ENCODE measurements around the gene SHC2. TPM values are rescaled to one million over a fixed set of nuclear protein-coding genes. Genes with fewer than 3 reads are reported as not detected.

The SHC2 gene
- total and polyA plus RNA-seq, 7 donors, result 1.8 to 49.9 (median 17.8) TPM

DNA sequence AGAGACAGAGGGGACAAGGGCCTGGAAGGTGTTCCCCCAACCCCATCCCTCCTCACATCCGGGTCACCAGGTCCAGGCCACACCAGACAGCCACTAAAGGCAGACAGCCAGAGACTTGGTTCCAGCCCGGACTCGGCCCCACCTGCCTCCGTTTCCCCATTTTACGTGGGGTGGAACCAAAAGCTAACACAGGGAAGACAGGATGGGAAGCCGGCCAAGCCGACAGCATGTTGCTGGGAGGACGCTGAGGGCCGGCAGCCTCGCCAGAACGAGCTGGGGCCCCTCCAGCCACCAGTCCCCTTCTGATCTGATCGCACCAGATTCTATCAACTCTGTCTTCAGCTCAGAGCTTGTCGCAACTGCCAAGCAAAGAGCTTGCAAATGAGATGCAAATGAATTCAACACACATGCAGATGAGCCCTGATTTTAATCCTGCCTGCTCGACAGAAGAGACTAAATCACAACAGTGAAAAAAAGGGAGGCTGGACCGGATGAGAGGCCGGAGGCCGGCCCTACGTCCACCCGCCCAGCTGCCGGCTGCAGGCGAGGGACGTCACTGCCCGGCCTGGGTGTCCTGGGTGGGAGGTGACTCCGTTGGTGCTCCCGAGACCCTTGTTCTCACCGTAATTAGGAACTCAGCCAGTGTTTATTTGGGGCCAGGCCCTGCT is 17.5 kb upstream of the SHC2 start:
- no peaks in the 10 kb centered on the region for H3K36me3 ChIP-seq
- WGBS, 2 donors, result 79 to 82% methylated on average over 26 of the region's 26 CpGs
- intact Hi-C loops (cut with DNase I), result no loop called here

DNA sequence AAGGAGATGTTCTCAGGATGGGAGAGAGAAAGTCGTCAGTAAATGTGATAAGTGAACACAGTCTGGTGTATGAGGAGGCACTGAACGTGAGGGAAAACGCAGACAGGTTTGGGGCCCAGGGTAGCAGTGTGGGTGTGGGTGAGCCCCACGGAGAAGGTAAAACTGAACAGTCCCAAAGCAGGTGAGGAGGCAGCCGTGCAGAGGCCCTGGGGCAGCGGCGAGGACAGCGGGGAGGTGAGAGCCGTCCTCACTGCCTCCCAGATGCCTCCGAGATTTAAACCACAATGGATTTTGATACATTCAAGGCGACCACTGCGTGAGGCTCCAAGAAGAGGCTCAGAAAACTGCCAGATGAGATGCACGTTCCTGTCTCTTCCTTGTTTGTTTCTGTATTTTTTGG is 14.5 kb upstream of the SHC2 start:
- H3K27ac ChIP-seq, result no peak overlapping the region
- no peaks in the 10 kb centered on the region for H3K36me3 ChIP-seq
- peaks cover 0 to 7% (median 3%) of the 10 kb centered on the region in 4 donors for H3K4me1 ChIP-seq
- no peaks in the 10 kb centered on the region for H3K27me3 ChIP-seq
- intact Hi-C loops (cut with DNase I), result no loop called here
- H3K4me3 ChIP-seq, result no peak overlapping the region
- no peak for DNase-seq
- H3K9me3 ChIP-seq, result no peaks in the 10 kb centered on the region
- WGBS, 2 donors, result 74 to 81% methylated on average over 13 of the region's 13 CpGs
- TF ChIP-seq EP300 (IDR thresholded peaks at IDR 0.05), result no peak
- TF ChIP-seq, protein P1, sequence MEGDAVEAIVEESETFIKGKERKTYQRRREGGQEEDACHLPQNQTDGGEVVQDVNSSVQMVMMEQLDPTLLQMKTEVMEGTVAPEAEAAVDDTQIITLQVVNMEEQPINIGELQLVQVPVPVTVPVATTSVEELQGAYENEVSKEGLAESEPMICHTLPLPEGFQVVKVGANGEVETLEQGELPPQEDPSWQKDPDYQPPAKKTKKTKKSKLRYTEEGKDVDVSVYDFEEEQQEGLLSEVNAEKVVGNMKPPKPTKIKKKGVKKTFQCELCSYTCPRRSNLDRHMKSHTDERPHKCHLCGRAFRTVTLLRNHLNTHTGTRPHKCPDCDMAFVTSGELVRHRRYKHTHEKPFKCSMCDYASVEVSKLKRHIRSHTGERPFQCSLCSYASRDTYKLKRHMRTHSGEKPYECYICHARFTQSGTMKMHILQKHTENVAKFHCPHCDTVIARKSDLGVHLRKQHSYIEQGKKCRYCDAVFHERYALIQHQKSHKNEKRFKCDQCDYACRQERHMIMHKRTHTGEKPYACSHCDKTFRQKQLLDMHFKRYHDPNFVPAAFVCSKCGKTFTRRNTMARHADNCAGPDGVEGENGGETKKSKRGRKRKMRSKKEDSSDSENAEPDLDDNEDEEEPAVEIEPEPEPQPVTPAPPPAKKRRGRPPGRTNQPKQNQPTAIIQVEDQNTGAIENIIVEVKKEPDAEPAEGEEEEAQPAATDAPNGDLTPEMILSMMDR (IDR thresholded peaks at IDR 0.05), result no peak
- TF ChIP-seq POLR2AphosphoS5 (IDR thresholded peaks at IDR 0.05), result no peak
- TF ChIP-seq POLR2A (IDR thresholded peaks at IDR 0.05), result no peak

More for the DNA sequence above, 17.5 kb upstream of the SHC2 start:
- no peak overlapping the region for H3K4me3 ChIP-seq
- peaks cover 0 to 7% (median 3%) of the 10 kb centered on the region in 4 donors for H3K4me1 ChIP-seq
- no peak for DNase-seq
- no peaks in the 10 kb centered on the region for H3K9me3 ChIP-seq
- peaks cover 0 to 2% (median 0%) of the 10 kb centered on the region in 3 donors for H3K27me3 ChIP-seq
- TF ChIP-seq POLR2AphosphoS5 (IDR thresholded peaks at IDR 0.05) (no peak), POLR2A (IDR thresholded peaks at IDR 0.05) (no peak), EP300 (IDR thresholded peaks at IDR 0.05) (no peak)
- TF ChIP-seq, protein P1 (IDR thresholded peaks at IDR 0.05), result no peak
- H3K27ac ChIP-seq, result no peak overlapping the region

DNA sequence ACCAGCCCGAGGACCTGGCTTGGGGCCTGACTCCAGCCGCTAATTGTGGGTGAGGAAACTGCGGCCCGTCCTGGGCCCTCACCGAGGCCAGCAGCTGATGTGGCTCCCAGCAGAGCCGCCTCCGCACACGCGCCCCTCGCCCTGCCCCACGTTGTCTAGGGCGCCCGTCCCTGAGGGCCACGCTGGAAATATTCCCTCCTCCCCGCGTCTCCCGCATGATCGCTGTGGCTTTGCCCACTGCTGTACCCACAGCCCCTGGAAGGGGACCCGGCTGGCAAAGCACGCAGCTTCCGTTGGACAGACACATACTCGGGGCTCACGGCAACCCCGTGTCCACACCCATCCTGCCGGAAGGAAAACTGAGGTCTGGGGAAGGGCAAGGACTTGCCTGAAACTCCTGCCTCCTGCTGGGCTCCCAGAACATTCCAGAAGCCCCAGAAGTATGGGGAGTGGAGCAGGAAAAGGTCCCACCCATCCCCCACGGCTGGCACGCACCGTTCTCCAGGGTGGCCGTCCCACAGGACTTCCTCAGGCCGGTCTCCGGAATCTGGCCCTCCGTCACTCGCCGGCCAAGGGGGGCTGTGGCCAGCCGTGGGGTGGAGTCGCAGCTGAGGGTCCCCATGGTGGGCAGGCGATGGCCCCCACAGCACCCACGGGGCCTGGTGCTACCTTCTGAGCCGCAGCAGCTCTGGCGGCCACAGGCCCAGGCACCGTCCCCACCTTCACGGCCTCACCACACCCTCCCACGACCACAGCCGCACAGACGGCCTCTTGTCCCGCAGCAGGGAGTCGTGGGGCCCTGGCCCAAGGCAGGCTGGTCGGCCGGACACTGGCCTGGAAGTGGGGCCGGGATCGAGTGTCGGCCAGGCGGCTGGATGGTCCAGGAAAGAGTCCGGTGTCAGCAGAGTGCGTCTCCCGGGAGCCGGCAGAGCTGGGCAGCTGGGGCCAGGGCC is 13.6 kb upstream of the SHC2 start:
- no peak for DNase-seq
- no peak overlapping the region for H3K4me3 ChIP-seq
- no peaks in the 10 kb centered on the region for H3K27me3 ChIP-seq
- 77% methylated on average over 57 of the region's 57 CpGs for WGBS, 2 donors
- TF ChIP-seq, protein P1 (IDR thresholded peaks at IDR 0.05), result no peak
- TF ChIP-seq EP300 (IDR thresholded peaks at IDR 0.05), result no peak
- TF ChIP-seq POLR2A (IDR thresholded peaks at IDR 0.05), result no peak
- no peak for TF ChIP-seq POLR2AphosphoS5 (IDR thresholded peaks at IDR 0.05)
- no peak overlapping the region for H3K27ac ChIP-seq
- H3K9me3 ChIP-seq, result no peaks in the 10 kb centered on the region
- intact Hi-C loops (cut with DNase I), result no loop called here
- no peaks in the 10 kb centered on the region for H3K36me3 ChIP-seq
- no peaks in the 10 kb centered on the region for H3K4me1 ChIP-seq

DNA sequence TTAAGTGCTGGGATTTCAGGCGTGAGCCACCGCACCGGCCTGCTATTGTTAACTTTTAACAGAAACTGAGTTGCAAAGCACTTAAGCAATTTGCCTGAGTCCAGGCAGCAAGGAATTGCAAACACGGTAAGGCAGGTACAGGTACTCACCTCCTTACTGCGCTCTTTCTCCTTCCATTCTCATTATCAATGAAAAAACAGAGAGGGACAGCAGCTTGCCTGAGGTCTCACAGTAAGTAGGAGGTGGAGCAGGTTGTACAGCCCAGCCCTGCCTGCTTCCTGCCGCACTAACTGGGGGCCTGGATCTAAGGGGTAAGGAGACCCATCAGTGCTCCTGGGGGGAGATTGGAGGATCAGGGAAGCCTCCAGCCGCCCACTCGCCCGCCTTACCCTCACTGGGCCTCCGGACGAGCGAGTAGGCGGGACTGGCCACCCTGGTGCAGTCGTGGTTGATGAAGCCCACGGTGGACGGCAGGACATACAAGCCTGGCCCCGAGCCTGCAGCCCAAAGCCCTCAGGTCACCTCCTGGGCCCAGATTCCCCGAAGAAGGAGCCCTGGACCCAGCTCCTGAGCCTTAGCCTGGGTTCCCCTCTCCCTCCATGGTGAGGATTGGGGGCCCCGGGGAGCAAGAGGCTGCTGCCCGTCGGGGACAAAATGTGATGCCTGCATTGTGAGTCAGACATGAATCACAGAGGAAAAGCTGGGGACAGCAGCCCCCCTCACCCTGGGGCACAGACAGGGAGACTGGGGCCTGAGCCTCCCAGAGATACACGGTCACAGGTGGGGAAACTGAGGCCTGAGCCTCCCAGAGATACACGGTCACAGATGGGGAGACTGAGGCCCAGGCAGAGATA is 11.4 kb upstream of the SHC2 start:
- 68 to 70% methylated on average over 23 of the region's 23 CpGs for WGBS, 2 donors
- no peak for TF ChIP-seq POLR2AphosphoS5 (IDR thresholded peaks at IDR 0.05)
- TF ChIP-seq, protein P1 (IDR thresholded peaks at IDR 0.05), result no peak
- no peak for TF ChIP-seq POLR2A (IDR thresholded peaks at IDR 0.05)
- no peak for TF ChIP-seq EP300 (IDR thresholded peaks at IDR 0.05)
- Histone ChIP-seq H3K4me1 (no peaks in the 10 kb centered on the region), H3K27me3 (no peaks in the 10 kb centered on the region), H3K4me3 (no peak overlapping the region), H3K36me3 (no peaks in the 10 kb centered on the region), H3K9me3 (no peaks in the 10 kb centered on the region), H3K27ac (no peak overlapping the region)
- DNase-seq, result no peak
- intact Hi-C loops (cut with DNase I), result no loop called here
